ENCODE results near the gene NPHP4. TPM values are rescaled to one million over a fixed set of nuclear protein-coding genes. Genes with fewer than 3 reads are reported as not detected.

The NPHP4 gene
- total RNA-seq, 1 experiment from 2014 or later: 16.8 TPM

DNA sequence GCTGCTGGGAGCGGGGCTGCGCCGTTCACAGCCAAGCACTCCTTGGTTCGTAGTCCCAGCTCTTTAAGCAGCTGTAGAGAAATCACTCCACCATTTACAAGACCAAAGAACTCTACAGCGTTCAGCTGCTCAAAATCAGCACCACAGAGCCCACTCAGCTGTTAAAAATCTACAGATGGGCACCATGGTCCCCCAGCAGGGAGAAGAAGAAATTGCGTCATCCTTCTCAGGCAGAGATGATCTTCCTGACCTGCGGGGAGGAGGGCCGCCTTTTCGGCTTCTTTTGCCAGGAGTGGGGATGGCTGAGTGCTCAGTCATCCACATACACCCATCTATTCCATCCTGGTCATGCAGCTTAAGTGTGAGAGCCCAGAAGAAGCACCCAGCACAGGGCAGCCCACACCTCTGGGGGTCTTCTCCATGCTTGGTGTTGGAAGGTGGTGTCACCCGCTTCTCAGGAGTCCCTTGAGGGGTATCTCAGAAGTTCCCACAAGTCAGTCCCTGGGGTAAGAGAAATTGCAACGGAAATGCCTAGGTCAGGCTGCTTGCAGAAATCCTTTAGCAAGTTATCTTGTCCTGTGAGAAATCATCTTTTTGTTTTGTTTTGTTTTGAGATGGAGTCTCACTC is 163.8 kb downstream of the NPHP4 start:
- ChIA-PET CTCF (interaction anchor here (0.8 to 2.8 kb wide), 3 partner anchors 83 to 318 kb away, joined by 3 to 18 read pairs (median 4); no protein-coding TSS in a partner anchor), POLR2A (no interaction called here)
- TF ChIP-seq, protein P1, sequence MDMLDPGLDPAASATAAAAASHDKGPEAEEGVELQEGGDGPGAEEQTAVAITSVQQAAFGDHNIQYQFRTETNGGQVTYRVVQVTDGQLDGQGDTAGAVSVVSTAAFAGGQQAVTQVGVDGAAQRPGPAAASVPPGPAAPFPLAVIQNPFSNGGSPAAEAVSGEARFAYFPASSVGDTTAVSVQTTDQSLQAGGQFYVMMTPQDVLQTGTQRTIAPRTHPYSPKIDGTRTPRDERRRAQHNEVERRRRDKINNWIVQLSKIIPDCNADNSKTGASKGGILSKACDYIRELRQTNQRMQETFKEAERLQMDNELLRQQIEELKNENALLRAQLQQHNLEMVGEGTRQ (CRISPR knock-in tag; IDR thresholded peaks at IDR 0.05): no peak
- TF ChIP-seq ZNF263 (CRISPR knock-in tag; IDR thresholded peaks at IDR 0.05; ENCODE audit: low read depth): 0 out of 2 replicates have a peak, but pooled peaks have one; percentile 38
- H3K36me3 Mint-ChIP-seq: peaks cover 4% of the 10 kb centered on the region
- peaks cover 7% of the 10 kb centered on the region for H3K27me3 Mint-ChIP-seq (ENCODE audit: low read depth)
- no peak overlapping the region for H3K4me3 Mint-ChIP-seq
- no peak for ATAC-seq
- H3K4me1 Mint-ChIP-seq: peaks cover 36% of the 10 kb centered on the region
- no peak for DNase-seq (ENCODE audit: low spot score)
- peaks cover 15% of the 10 kb centered on the region for H3K9me3 Mint-ChIP-seq
- H3K27ac Mint-ChIP-seq: no peak overlapping the region

- no peak for TF ChIP-seq ZNF671 (CRISPR knock-in tag; IDR thresholded peaks at IDR 0.05)
- no peak for TF ChIP-seq IRF2 (CRISPR knock-in tag; IDR thresholded peaks at IDR 0.05; ENCODE audit: borderline replicate concordance, low read depth)
- no peak for TF ChIP-seq FOXK1 (CRISPR knock-in tag; IDR thresholded peaks at IDR 0.05)
- TF ChIP-seq MXD4 (CRISPR knock-in tag; IDR thresholded peaks at IDR 0.05; ENCODE audit: borderline replicate concordance): no peak
- TF ChIP-seq STAT6 (CRISPR knock-in tag; conservative IDR thresholded peaks at IDR 0.05; ENCODE audit: low read depth): no peak
- POLR2A ChIA-PET: no interaction called here
- H3K4me1 Mint-ChIP-seq: peaks cover 34% of the 10 kb centered on the region
- H3K36me3 Mint-ChIP-seq: peaks cover 4% of the 10 kb centered on the region
- H3K27ac Mint-ChIP-seq: no peak overlapping the region
- DNase-seq (ENCODE audit: low spot score) (no peak), ATAC-seq (no peak)
- no peak overlapping the region for H3K4me3 Mint-ChIP-seq
- CTCF ChIA-PET: interaction anchor here (1.0 to 2.8 kb wide), 2 partner anchors 82 to 313 kb away, joined by 4 to 18 read pairs; no protein-coding TSS in a partner anchor
- H3K9me3 Mint-ChIP-seq: peaks cover 15% of the 10 kb centered on the region
- peaks cover 7% of the 10 kb centered on the region for H3K27me3 Mint-ChIP-seq (ENCODE audit: low read depth)
These were observed 164.7 kb downstream of the NPHP4 start for GRCh38 chr1:5827516-5827915.

DNA sequence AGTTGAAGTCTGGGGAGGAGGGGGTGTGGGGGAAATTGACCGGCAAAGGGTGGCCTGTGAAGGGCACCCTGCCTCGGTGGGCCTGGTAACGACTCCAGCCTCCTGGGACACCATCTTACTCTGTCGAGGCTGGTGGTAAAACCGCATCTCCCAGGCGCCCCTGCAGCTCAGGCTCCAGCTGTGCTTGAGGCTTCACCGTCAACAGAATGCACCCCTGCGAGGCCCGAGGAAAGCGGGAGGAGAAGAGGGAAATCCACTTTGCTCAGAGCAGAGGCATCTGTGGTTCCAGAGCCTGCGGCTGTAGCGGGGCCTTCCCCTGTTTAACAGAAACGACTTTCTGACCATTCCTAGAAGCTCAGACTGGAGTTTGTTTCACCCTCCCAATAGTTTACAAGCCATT is 165.6 kb downstream of the NPHP4 start:
- ATAC-seq (no peak), DNase-seq (ENCODE audit: low spot score) (no peak)
- H3K9me3 Mint-ChIP-seq: peaks cover 15% of the 10 kb centered on the region
- peaks cover 27% of the 10 kb centered on the region for H3K4me1 Mint-ChIP-seq
- H3K27ac Mint-ChIP-seq: no peak overlapping the region
- H3K36me3 Mint-ChIP-seq: peaks cover 4% of the 10 kb centered on the region
- no peak overlapping the region for H3K4me3 Mint-ChIP-seq
- ChIA-PET CTCF (interaction anchor here (1.2 to 2.8 kb wide), 2 partner anchors 81 to 312 kb away, joined by 6 to 18 read pairs; no protein-coding TSS in a partner anchor), POLR2A (no interaction called here)
- peaks cover 5% of the 10 kb centered on the region for H3K27me3 Mint-ChIP-seq (ENCODE audit: low read depth)
- TF ChIP-seq IRF2 (CRISPR knock-in tag; IDR thresholded peaks at IDR 0.05; ENCODE audit: borderline replicate concordance, low read depth): no peak
- TF ChIP-seq ATF6 (CRISPR knock-in tag; IDR thresholded peaks at IDR 0.05): no peak
- TF ChIP-seq ETV6 (CRISPR knock-in tag; IDR thresholded peaks at IDR 0.05): no peak
- TF ChIP-seq CREM (CRISPR knock-in tag; IDR thresholded peaks at IDR 0.05): no peak
- TF ChIP-seq, protein P1 (CRISPR knock-in tag; IDR thresholded peaks at IDR 0.05): no peak
- TF ChIP-seq, protein P2, sequence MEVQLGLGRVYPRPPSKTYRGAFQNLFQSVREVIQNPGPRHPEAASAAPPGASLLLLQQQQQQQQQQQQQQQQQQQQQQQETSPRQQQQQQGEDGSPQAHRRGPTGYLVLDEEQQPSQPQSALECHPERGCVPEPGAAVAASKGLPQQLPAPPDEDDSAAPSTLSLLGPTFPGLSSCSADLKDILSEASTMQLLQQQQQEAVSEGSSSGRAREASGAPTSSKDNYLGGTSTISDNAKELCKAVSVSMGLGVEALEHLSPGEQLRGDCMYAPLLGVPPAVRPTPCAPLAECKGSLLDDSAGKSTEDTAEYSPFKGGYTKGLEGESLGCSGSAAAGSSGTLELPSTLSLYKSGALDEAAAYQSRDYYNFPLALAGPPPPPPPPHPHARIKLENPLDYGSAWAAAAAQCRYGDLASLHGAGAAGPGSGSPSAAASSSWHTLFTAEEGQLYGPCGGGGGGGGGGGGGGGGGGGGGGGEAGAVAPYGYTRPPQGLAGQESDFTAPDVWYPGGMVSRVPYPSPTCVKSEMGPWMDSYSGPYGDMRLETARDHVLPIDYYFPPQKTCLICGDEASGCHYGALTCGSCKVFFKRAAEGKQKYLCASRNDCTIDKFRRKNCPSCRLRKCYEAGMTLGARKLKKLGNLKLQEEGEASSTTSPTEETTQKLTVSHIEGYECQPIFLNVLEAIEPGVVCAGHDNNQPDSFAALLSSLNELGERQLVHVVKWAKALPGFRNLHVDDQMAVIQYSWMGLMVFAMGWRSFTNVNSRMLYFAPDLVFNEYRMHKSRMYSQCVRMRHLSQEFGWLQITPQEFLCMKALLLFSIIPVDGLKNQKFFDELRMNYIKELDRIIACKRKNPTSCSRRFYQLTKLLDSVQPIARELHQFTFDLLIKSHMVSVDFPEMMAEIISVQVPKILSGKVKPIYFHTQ (CRISPR knock-in tag; IDR thresholded peaks at IDR 0.05): no peak
- TF ChIP-seq SMAD3 (CRISPR knock-in tag; IDR thresholded peaks at IDR 0.05; ENCODE audit: borderline replicate concordance): no peak
- TF ChIP-seq, protein P3, sequence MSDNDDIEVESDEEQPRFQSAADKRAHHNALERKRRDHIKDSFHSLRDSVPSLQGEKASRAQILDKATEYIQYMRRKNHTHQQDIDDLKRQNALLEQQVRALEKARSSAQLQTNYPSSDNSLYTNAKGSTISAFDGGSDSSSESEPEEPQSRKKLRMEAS (CRISPR knock-in tag; IDR thresholded peaks at IDR 0.05): no peak
- TF ChIP-seq NR3C1 (CRISPR knock-in tag; conservative IDR thresholded peaks at IDR 0.05; ENCODE audit: low read depth): no peak
- TF ChIP-seq FOXJ3 (CRISPR knock-in tag; IDR thresholded peaks at IDR 0.05; ENCODE audit: borderline replicate concordance): no peak
- no peak for TF ChIP-seq USF1 (CRISPR knock-in tag; IDR thresholded peaks at IDR 0.05)
- no peak for TF ChIP-seq ZNF317 (CRISPR knock-in tag; IDR thresholded peaks at IDR 0.05; ENCODE audit: borderline replicate concordance, low read depth)
- TF ChIP-seq SMAD4 (CRISPR knock-in tag; IDR thresholded peaks at IDR 0.05): no peak
- no peak for TF ChIP-seq E2F1 (CRISPR knock-in tag; IDR thresholded peaks at IDR 0.05)
